Measurements from ENCODE around the gene TMEM42. TPM values are rescaled to one million over a fixed set of nuclear protein-coding genes. Genes with fewer than 3 reads are reported as not detected.
A peak's percentile ranks its signal among the peaks of the same experiment; 100 is the strongest.

TMEM42 gene
- total RNA-seq, 1 donor = 13.0 TPM

DNA sequence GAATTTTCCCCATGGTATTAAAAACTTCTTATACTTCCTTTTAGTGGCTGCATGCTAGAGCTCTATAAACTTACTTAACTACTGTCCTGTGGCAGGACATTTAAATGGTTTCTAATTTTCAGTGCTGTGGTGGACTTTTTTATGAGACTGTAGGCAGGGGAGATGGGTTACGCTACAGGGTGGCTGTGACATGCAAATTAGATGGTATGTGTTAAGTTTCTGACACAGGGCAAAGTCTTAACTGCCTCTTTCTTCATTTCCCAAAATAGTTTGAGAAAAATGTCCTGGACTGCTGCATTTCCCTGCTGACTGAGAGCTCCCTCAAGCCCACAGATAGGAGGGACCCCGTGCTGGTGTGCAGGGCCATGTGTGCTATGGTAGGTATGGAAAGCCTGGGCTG is 34.7 kb downstream of the TMEM42 start:
- H3K4me3 ChIP-seq (ENCODE audit: low read depth, low read length) = no peak overlapping the region
- TF ChIP-seq, protein P1, sequence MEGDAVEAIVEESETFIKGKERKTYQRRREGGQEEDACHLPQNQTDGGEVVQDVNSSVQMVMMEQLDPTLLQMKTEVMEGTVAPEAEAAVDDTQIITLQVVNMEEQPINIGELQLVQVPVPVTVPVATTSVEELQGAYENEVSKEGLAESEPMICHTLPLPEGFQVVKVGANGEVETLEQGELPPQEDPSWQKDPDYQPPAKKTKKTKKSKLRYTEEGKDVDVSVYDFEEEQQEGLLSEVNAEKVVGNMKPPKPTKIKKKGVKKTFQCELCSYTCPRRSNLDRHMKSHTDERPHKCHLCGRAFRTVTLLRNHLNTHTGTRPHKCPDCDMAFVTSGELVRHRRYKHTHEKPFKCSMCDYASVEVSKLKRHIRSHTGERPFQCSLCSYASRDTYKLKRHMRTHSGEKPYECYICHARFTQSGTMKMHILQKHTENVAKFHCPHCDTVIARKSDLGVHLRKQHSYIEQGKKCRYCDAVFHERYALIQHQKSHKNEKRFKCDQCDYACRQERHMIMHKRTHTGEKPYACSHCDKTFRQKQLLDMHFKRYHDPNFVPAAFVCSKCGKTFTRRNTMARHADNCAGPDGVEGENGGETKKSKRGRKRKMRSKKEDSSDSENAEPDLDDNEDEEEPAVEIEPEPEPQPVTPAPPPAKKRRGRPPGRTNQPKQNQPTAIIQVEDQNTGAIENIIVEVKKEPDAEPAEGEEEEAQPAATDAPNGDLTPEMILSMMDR (IDR thresholded peaks at IDR 0.05; ENCODE audit: insufficient read depth, low read depth, low read length) = no peak
- no peak for DNase-seq (ENCODE audit: low read depth)

DNA sequence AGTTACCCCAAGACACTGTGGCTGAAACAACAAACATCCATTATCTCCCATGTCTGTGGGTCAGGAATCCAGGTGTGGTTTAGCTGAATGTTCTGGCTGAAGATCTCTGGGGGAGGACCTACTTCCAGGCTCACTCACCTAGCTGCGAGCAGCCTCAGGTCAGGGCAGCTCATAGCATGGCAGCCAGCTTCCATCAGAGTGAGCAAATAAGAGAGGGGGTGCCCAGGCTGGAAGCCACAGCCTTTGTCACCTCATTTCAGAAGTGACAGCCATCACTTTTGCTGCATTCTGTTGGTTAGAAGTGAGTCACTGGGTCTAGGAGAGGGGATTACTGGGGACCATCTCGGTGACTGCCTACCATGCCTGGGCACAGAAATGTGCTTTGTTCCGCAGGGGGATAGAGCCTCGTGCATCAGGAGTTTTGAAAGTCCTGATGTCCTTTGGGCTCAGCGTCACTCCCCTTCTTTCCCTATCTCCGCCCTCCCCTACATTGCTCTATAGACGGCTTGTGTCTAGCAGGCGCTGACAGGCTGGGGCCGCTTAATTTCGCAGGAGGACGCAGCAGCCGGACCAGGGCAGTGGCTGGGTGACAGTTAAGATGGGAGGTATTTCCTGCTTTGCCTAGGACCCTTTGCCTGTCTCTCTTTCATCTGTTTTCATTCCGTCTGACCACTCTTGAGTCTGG is 38.1 kb downstream of the TMEM42 start:
- DNase-seq (ENCODE audit: low read depth) = no peak
- TF ChIP-seq, protein P1 (IDR thresholded peaks at IDR 0.05; ENCODE audit: insufficient read depth, low read depth, low read length) = no peak
- H3K4me3 ChIP-seq (ENCODE audit: low read depth, low read length) = no peak overlapping the region

DNA sequence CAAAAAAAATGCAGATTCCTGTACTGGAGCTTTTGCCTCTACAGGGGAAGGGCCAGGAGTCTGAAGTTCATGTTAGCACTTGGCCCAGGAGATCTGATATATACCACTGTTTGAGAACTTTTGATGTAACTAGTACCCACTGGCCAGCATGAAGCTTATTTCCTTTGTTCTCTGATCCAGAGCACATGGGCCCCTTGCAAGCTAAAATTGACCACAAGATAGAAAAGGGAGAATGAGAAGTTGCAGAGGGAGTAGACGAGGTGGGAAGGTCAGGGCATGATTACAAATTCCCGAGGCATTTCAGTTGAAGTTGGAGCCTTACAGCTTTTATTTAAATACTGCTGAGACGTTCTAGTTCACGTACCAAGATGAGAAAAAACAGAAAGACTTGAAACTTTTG is 40.9 kb downstream of the TMEM42 start:
- DNase-seq (ENCODE audit: low read depth) = peak; percentile 24
- TF ChIP-seq, protein P1 (IDR thresholded peaks at IDR 0.05; ENCODE audit: insufficient read depth, low read depth, low read length) = no peak
- no peak overlapping the region for H3K4me3 ChIP-seq (ENCODE audit: low read depth, low read length)

DNA sequence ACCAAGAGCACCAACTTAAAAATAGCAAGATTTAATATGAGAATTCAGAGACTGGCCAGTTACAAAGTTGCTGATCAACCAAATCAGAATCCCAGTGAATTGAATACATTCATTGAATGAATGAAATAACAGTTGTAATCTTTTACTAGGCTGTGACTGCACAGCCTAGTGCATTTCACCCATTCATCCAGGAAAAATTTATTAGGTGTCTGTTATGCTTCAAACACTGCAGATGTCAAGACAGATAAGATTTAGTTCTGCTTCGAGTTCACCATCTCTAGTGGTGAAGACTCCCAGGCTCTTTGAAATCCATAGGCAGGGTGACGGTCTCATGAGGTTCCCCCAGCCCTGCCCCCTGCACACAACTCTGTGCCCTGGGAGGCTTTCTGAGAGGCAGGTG is 41.6 kb downstream of the TMEM42 start:
- TF ChIP-seq, protein P1 (IDR thresholded peaks at IDR 0.05; ENCODE audit: insufficient read depth, low read depth, low read length) = no peak
- H3K4me3 ChIP-seq (ENCODE audit: low read depth, low read length) = no peak overlapping the region
- no peak for DNase-seq (ENCODE audit: low read depth)

DNA sequence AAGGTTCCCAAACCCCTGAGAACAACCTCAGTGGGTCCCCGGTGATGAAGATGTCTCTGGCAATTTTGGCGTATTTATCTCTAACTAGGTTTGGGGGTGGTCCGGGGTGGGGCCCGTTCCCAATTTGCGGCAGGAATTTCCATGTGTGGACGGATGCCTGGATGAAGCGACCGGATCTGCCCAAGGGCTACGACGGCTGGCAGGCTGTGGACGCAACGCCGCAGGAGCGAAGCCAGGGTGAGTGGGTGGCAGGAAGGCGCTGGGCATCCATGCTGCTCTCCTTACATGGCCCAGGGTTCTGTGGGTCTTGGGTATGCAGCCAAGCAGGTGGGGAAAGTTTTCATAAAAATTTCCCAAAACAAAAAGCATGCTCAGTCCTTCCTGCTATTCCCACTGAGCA is 42.0 kb downstream of the TMEM42 start:
- no peak for DNase-seq (ENCODE audit: low read depth)
- TF ChIP-seq, protein P1 (IDR thresholded peaks at IDR 0.05; ENCODE audit: insufficient read depth, low read depth, low read length) = no peak
- H3K4me3 ChIP-seq (ENCODE audit: low read depth, low read length) = no peak overlapping the region

DNA sequence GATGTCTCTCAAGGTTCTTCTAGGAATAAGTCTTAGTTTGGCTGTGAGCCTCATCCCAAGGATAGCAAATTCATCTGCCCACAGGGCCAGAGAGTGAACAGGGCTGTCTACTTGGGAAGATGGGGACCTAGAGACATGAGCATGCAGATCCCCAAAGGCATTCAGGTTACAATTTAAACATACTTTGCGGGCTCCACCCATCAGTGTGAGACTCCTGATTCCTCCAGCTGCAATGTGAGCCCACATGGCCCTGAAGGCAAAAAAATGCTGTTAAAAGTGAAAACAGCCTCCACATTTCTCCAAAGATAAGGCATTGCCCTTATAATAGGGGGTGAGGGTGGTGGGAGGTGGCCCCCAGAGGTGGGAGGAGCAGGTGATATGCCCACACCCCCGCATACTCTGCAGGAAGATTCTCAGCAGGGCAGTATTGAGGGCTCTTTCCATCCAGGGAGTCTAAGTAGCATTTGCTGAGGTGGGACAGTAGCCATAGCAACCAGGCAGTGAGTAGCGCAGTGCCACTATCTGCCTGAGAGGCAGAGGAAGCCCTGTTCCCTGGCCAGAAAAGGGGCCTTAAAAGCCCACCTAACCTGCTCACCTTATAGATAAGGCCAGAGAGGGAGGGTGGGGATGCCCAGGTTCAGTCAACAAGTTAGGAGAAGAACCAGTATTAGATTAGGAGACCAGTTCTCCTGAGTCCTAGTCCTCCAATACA is 43.9 kb downstream of the TMEM42 start:
- no peak overlapping the region for H3K4me3 ChIP-seq (ENCODE audit: low read depth, low read length)
- TF ChIP-seq, protein P1 (IDR thresholded peaks at IDR 0.05; ENCODE audit: insufficient read depth, low read depth, low read length) = no peak

More for the DNA sequence above, 43.9 kb downstream of the TMEM42 start:
- no peak for DNase-seq (ENCODE audit: low read depth)
